OCI-LY3 (cell line): ENCODE data around the gene CAMK1G.

Experiments used
- EZH2phosphoT487 ChIP-seq: fragments of 200-600 bp; shearing (Covaris generic); IDR thresholded peaks from 2 replicates; pipeline ENCODE4 v1.6.1; 2018; ENCODE audit warnings: antibody characterized with exemption, mixed run types, low read depth
- TF ChIP-seq, protein P1 (sequence below): fragments of 200-600, 300-600 bp; sonication (generic); IDR thresholded peaks from 2 replicates; pipeline ENCODE4 v1.5.1; 2014; ENCODE audit warnings: antibody characterized with exemption, low read length, low read depth

DNA sequence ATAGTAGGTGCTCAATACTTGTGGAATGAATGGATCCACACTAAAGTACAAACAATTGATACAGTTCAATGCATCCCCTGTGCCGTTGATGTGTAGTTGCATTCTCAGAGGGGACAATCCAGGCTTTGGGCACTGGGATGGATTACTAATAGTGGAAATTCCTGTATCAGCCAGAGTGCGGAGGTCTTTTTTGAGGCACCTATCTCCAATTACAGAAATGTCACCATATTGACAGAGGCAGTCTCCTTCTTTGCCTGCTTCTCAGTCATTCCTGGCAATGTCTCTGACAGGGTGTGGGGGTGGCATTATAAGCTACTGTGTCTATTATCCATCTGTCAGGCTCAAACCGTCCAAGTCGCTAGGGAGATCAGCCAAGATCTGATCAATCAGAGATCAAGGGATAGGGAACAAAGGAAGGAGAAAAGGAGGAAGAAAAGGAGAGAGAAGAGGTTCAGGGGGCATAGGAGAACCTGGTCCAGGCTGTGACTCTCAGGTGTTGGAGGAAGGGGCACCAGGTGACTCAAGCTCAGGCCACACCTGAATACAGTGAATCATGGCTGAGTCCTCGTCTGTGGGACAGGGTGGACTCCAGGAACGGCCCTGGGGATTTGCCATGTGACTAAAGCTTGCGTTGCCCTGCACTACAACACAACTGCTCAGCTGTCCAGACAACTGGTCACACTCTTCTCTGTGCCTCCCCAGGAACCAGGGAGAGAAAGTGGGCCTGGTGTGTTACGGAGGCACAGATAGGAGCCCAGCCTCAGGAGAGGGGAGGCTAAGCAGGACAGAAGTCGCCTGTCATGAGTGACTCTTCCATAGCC is 72.1 kb downstream of the CAMK1G start:
- TF ChIP-seq, protein P1, sequence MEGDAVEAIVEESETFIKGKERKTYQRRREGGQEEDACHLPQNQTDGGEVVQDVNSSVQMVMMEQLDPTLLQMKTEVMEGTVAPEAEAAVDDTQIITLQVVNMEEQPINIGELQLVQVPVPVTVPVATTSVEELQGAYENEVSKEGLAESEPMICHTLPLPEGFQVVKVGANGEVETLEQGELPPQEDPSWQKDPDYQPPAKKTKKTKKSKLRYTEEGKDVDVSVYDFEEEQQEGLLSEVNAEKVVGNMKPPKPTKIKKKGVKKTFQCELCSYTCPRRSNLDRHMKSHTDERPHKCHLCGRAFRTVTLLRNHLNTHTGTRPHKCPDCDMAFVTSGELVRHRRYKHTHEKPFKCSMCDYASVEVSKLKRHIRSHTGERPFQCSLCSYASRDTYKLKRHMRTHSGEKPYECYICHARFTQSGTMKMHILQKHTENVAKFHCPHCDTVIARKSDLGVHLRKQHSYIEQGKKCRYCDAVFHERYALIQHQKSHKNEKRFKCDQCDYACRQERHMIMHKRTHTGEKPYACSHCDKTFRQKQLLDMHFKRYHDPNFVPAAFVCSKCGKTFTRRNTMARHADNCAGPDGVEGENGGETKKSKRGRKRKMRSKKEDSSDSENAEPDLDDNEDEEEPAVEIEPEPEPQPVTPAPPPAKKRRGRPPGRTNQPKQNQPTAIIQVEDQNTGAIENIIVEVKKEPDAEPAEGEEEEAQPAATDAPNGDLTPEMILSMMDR = no peak
- TF ChIP-seq EZH2phosphoT487 = no peak
